Measurements from ENCODE around the gene PTPRQ.

DNA sequence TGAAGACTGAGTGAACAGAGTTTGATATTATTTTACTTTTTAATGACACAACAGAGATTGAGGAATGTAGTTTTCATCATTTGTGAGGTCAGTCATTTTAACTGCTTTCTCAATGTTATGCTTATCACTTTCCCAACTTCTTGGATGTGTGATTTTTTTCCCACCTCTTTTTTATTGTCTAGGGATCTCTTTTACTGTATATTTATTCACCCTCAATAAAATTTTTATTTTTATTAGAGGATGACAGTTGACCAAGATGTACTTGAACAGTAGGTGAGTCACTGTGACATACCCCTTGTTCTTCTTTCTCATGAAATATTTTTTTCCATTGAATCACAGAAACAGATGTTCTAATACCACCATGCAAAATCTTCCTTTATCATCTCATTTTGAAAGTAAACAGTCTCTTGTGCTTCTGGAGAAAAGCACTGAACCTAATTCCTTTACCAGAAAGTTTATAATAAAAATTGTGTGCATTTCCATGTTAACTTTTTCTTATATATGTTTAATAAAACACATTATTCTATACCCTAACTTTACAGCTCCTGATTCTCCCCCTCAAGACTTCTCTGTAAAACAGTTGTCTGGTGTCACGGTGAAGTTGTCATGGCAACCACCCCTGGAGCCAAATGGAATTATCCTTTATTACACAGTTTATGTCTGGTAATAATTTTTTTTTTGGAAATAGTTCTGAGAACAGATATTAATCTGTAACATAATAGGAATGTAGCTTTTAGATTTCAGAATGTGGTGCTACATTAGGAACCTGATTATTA, 65.9 kb downstream of the PTPRQ start:
- TF ChIP-seq SIN3A (IDR thresholded peaks at IDR 0.05; ENCODE audit: borderline replicate concordance, low read depth, low read length): no peak
- TF ChIP-seq TCF12 (IDR thresholded peaks at IDR 0.05): peak; percentile 84
- TF ChIP-seq MXI1 (IDR thresholded peaks at IDR 0.05; ENCODE audit: low read depth, low read length): no peak
- no peak; the same call in 1 of the 2 replicates for TF ChIP-seq POLR2AphosphoS5 (IDR thresholded peaks at IDR 0.05; ENCODE audit: low read depth, low read length)
- TF ChIP-seq CTCF (IDR thresholded peaks at IDR 0.05): no peak
- TF ChIP-seq MAX (IDR thresholded peaks at IDR 0.05; ENCODE audit: low read depth): no peak
- TF ChIP-seq CHD2 (IDR thresholded peaks at IDR 0.05; ENCODE audit: low read length, partially characterized antibody): no peak

Measured in SK-N-SH (cell line).